ENCODE results near the gene RNF14. TPM values are rescaled to one million over a fixed set of nuclear protein-coding genes. Genes with fewer than 3 reads are reported as not detected.
A peak's percentile ranks its signal among the peaks of the same experiment; 100 is the strongest.

The RNF14 gene
- total RNA-seq, 4 donors from 2014 or later, result 11.9 to 45.0 (median 23.6) TPM

- no peaks in the 10 kb centered on the region for H3K9me3 ChIP-seq
- DNase-seq, result no peak
- H3K27me3 ChIP-seq, result no peaks in the 10 kb centered on the region
- TF ChIP-seq POLR2A (IDR thresholded peaks at IDR 0.05), result no peak
- TF ChIP-seq, protein P1, sequence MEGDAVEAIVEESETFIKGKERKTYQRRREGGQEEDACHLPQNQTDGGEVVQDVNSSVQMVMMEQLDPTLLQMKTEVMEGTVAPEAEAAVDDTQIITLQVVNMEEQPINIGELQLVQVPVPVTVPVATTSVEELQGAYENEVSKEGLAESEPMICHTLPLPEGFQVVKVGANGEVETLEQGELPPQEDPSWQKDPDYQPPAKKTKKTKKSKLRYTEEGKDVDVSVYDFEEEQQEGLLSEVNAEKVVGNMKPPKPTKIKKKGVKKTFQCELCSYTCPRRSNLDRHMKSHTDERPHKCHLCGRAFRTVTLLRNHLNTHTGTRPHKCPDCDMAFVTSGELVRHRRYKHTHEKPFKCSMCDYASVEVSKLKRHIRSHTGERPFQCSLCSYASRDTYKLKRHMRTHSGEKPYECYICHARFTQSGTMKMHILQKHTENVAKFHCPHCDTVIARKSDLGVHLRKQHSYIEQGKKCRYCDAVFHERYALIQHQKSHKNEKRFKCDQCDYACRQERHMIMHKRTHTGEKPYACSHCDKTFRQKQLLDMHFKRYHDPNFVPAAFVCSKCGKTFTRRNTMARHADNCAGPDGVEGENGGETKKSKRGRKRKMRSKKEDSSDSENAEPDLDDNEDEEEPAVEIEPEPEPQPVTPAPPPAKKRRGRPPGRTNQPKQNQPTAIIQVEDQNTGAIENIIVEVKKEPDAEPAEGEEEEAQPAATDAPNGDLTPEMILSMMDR (IDR thresholded peaks at IDR 0.05), result no peak
- H3K4me3 ChIP-seq, result no peak overlapping the region
- intact Hi-C loops (cut with DNase I), result no loop called here
- no peak overlapping the region for H3K27ac ChIP-seq
- H3K36me3 ChIP-seq, result peaks cover 54 to 100% (median 67%) of the 10 kb centered on the region in 3 donors
- 80 to 95% methylated on average over 5 of the region's 5 CpGs for WGBS, 2 donors
- H3K4me1 ChIP-seq, result peaks cover 2 to 34% (median 4%) of the 10 kb centered on the region in 3 donors
These were observed 37.2 kb upstream of the RNF14 start for GRCh38 chr5:141931694-141932093.

- TF ChIP-seq POLR2A (IDR thresholded peaks at IDR 0.05), result no peak
- TF ChIP-seq, protein P1 (IDR thresholded peaks at IDR 0.05), result no peak
- 80 to 94% methylated on average over 6 to 7 of the region's 7 CpGs for WGBS, 2 donors
- H3K36me3 ChIP-seq, result peaks cover 49 to 100% (median 62%) of the 10 kb centered on the region in 3 donors
- H3K27ac ChIP-seq, result no peak overlapping the region
- H3K4me3 ChIP-seq, result no peak overlapping the region
- H3K9me3 ChIP-seq, result no peaks in the 10 kb centered on the region
- no peaks in the 10 kb centered on the region for H3K27me3 ChIP-seq
- intact Hi-C loops (cut with DNase I), result no loop called here
- no peak for DNase-seq
- H3K4me1 ChIP-seq, result peaks cover 0 to 22% (median 4%) of the 10 kb centered on the region in 3 donors
These were observed 35.8 kb upstream of the RNF14 start for GRCh38 chr5:141933151-141933550.

- Histone ChIP-seq H3K36me3 (peaks cover 38 to 99% (median 62%) of the 10 kb centered on the region in 3 donors), H3K27ac (no peak overlapping the region), H3K27me3 (no peaks in the 10 kb centered on the region), H3K9me3 (no peaks in the 10 kb centered on the region), H3K4me3 (no peak overlapping the region), H3K4me1 (peaks cover 0 to 22% (median 4%) of the 10 kb centered on the region in 3 donors)
- 71 to 81% methylated on average over 8 to 9 of the region's 11 CpGs for WGBS, 2 donors
- no peak for TF ChIP-seq POLR2A (IDR thresholded peaks at IDR 0.05)
- TF ChIP-seq, protein P1 (IDR thresholded peaks at IDR 0.05), result no peak
- intact Hi-C loops (cut with DNase I), result no loop called here
- DNase-seq, result no peak
These were observed 34.6 kb upstream of the RNF14 start for GRCh38 chr5:141934099-141934844.

DNA sequence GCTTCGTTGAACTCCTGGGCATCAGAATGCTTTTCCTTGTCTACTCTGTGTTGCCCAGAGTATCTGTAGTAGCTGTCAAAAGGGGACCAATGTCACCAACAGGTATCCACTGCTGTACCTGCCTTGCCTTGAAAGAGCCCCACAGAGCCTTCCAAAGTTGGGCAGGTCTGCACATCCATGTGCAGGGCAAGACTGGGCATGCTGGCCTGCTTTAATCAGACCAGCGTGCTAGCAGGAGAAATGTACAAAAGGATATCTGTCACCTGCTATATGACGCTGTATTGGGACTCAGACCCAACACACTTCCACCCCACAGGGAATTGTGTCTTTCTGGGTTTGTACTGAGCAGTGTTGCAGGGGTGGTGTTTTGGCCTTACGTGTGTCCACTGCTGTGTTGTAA lies 33.4 kb upstream of the RNF14 start:
- TF ChIP-seq POLR2A (IDR thresholded peaks at IDR 0.05), result no peak
- TF ChIP-seq, protein P1 (IDR thresholded peaks at IDR 0.05), result no peak
- no peaks in the 10 kb centered on the region for H3K27me3 ChIP-seq
- WGBS, 2 donors, result 50 to 53% methylated on average over 2 to 3 of the region's 4 CpGs
- peaks cover 25 to 99% (median 50%) of the 10 kb centered on the region in 3 donors for H3K36me3 ChIP-seq
- no peak overlapping the region for H3K4me3 ChIP-seq
- H3K9me3 ChIP-seq, result no peaks in the 10 kb centered on the region
- intact Hi-C loops (cut with DNase I), result no loop called here
- H3K27ac ChIP-seq, result peak overlapping the region in 1 of 4 donors; percentile 43
- H3K4me1 ChIP-seq, result peaks cover 0 to 22% (median 4%) of the 10 kb centered on the region in 3 donors
- DNase-seq, result no peak

GRCh38 chr5:141940695-141941271 lies 28.1 kb upstream of the RNF14 start:
- Histone ChIP-seq H3K4me3 (no peak overlapping the region), H3K4me1 (peaks cover 0 to 39% (median 22%) of the 10 kb centered on the region in 3 donors), H3K27me3 (no peaks in the 10 kb centered on the region), H3K9me3 (no peaks in the 10 kb centered on the region), H3K27ac (peak overlapping the region in 2 of 4 donors; percentile 39 to 64), H3K36me3 (peaks cover 8 to 50% (median 21%) of the 10 kb centered on the region in 3 donors)
- no peak for TF ChIP-seq POLR2A (IDR thresholded peaks at IDR 0.05)
- TF ChIP-seq, protein P1 (IDR thresholded peaks at IDR 0.05), result no peak
- WGBS, 2 donors, result 54 to 57% methylated on average over 4 to 6 of the region's 6 CpGs
- no peak for DNase-seq
- intact Hi-C loops (cut with DNase I), result no loop called here

All from esophagus squamous epithelium (tissue), 5 donors.